ENCODE data around the gene UGT1A5. TPM values are rescaled to one million over a fixed set of nuclear protein-coding genes. Genes with fewer than 3 reads are reported as not detected.
"Not testable (repeated sequence)": the region's sequence is repeated elsewhere in the genome, so short reads cannot be mapped to it uniquely, and the experiment has no call there.

UGT1A5 gene
- total and polyA plus RNA-seq, 2 donors: 0.09 to 0.14 TPM

- 92% methylated on average over 14 of the region's 14 CpGs for WGBS
- H3K4me1 ChIP-seq (ENCODE audit: control insufficient read depth in 2 of 2, insufficient read depth in 2 of 2, low read length in 2 of 2); H3K27me3 ChIP-seq (ENCODE audit: control insufficient read depth in 2 of 2, insufficient read depth in 1 of 2, low read length in 1 of 2): not testable (repeated sequence)
Measured at GRCh38 chr2:233736868-233737653, 24.4 kb downstream of the UGT1A5 start.

GRCh38 chr2:233740870-233741269, 28.2 kb downstream of the UGT1A5 start:
- Histone ChIP-seq H3K4me3 (ENCODE audit: low read length in 2 of 2) (no peak overlapping the region), H3K27ac (ENCODE audit: low read depth in 1 of 2, low read length in 1 of 2) (no peak overlapping the region), H3K27me3 (ENCODE audit: control insufficient read depth in 2 of 2, insufficient read depth in 1 of 2, low read length in 1 of 2) (peaks cover 0 to 2% of the 10 kb centered on the region in 2 donors), H3K36me3 (ENCODE audit: control insufficient read depth in 2 of 2, insufficient read depth in 2 of 2, low read length in 1 of 2) (no peaks in the 10 kb centered on the region), H3K9me3 (ENCODE audit: control insufficient read depth in 2 of 2, insufficient read depth in 1 of 2, low read length in 1 of 2) (no peaks in the 10 kb centered on the region), H3K4me1 (ENCODE audit: control insufficient read depth in 2 of 2, insufficient read depth in 2 of 2, low read length in 2 of 2) (no peaks in the 10 kb centered on the region)
- no peak for DNase-seq (ENCODE audit: low read depth in 6 of 9, low spot score in 9 of 9)
- WGBS: 81% methylated on average over 2 of the region's 2 CpGs

More at GRCh38 chr2:233736868-233737653, 24.4 kb downstream of the UGT1A5 start:
- not testable (repeated sequence) for H3K36me3 ChIP-seq (ENCODE audit: control insufficient read depth in 2 of 2, insufficient read depth in 2 of 2, low read length in 1 of 2); H3K27ac ChIP-seq (ENCODE audit: low read depth in 1 of 2, low read length in 1 of 2); DNase-seq (ENCODE audit: low read depth in 6 of 9, low spot score in 9 of 9); H3K4me3 ChIP-seq (ENCODE audit: low read length in 2 of 2); H3K9me3 ChIP-seq (ENCODE audit: control insufficient read depth in 2 of 2, insufficient read depth in 1 of 2, low read length in 1 of 2)

- Histone ChIP-seq H3K4me3 (ENCODE audit: low read length in 2 of 2) (no peak overlapping the region), H3K4me1 (ENCODE audit: control insufficient read depth in 2 of 2, insufficient read depth in 2 of 2, low read length in 2 of 2) (no peaks in the 10 kb centered on the region), H3K27ac (ENCODE audit: low read depth in 1 of 2, low read length in 1 of 2) (no peak overlapping the region), H3K9me3 (ENCODE audit: control insufficient read depth in 2 of 2, insufficient read depth in 1 of 2, low read length in 1 of 2) (no peaks in the 10 kb centered on the region), H3K36me3 (ENCODE audit: control insufficient read depth in 2 of 2, insufficient read depth in 2 of 2, low read length in 1 of 2) (no peaks in the 10 kb centered on the region), H3K27me3 (ENCODE audit: control insufficient read depth in 2 of 2, insufficient read depth in 1 of 2, low read length in 1 of 2) (peaks cover 0 to 2% of the 10 kb centered on the region in 2 donors)
- DNase-seq (ENCODE audit: low read depth in 6 of 9, low spot score in 9 of 9): no peak
- 97% methylated on average over 45 of the region's 46 CpGs for WGBS
Measured at GRCh38 chr2:233743464-233744259, 31.0 kb downstream of the UGT1A5 start.

GRCh38 chr2:233745073-233745755, 32.5 kb downstream of the UGT1A5 start:
- 92% methylated on average over 5 of the region's 5 CpGs for WGBS
- H3K27me3 ChIP-seq (ENCODE audit: control insufficient read depth in 2 of 2, insufficient read depth in 1 of 2, low read length in 1 of 2): peaks cover 0 to 2% of the 10 kb centered on the region in 2 donors
- H3K4me1 ChIP-seq (ENCODE audit: control insufficient read depth in 2 of 2, insufficient read depth in 2 of 2, low read length in 2 of 2): no peaks in the 10 kb centered on the region
- no peaks in the 10 kb centered on the region for H3K9me3 ChIP-seq (ENCODE audit: control insufficient read depth in 2 of 2, insufficient read depth in 1 of 2, low read length in 1 of 2)
- H3K27ac ChIP-seq (ENCODE audit: low read depth in 1 of 2, low read length in 1 of 2): no peak overlapping the region
- DNase-seq (ENCODE audit: low read depth in 6 of 9, low spot score in 9 of 9): no peak
- H3K4me3 ChIP-seq (ENCODE audit: low read length in 2 of 2): no peak overlapping the region
- no peaks in the 10 kb centered on the region for H3K36me3 ChIP-seq (ENCODE audit: control insufficient read depth in 2 of 2, insufficient read depth in 2 of 2, low read length in 1 of 2)

- not testable (repeated sequence) for H3K27ac ChIP-seq (ENCODE audit: low read depth in 1 of 2, low read length in 1 of 2); H3K4me3 ChIP-seq (ENCODE audit: low read length in 2 of 2); H3K9me3 ChIP-seq (ENCODE audit: control insufficient read depth in 2 of 2, insufficient read depth in 1 of 2, low read length in 1 of 2); H3K27me3 ChIP-seq (ENCODE audit: control insufficient read depth in 2 of 2, insufficient read depth in 1 of 2, low read length in 1 of 2); DNase-seq (ENCODE audit: low read depth in 6 of 9, low spot score in 9 of 9); H3K4me1 ChIP-seq (ENCODE audit: control insufficient read depth in 2 of 2, insufficient read depth in 2 of 2, low read length in 2 of 2); H3K36me3 ChIP-seq (ENCODE audit: control insufficient read depth in 2 of 2, insufficient read depth in 2 of 2, low read length in 1 of 2)
- 95% methylated on average over 2 of the region's 2 CpGs for WGBS
Measured at GRCh38 chr2:233745838-233746237, 33.1 kb downstream of the UGT1A5 start.

GRCh38 chr2:233746475-233747282, 34.0 kb downstream of the UGT1A5 start:
- WGBS: 80% methylated on average over 10 of the region's 10 CpGs
- Histone ChIP-seq H3K9me3 (ENCODE audit: control insufficient read depth in 2 of 2, insufficient read depth in 1 of 2, low read length in 1 of 2) (peaks cover 0 to 9% of the 10 kb centered on the region in 2 donors), H3K27ac (ENCODE audit: low read depth in 1 of 2, low read length in 1 of 2) (no peak overlapping the region), H3K4me3 (ENCODE audit: low read length in 2 of 2) (no peak overlapping the region), H3K4me1 (ENCODE audit: control insufficient read depth in 2 of 2, insufficient read depth in 2 of 2, low read length in 2 of 2) (no peaks in the 10 kb centered on the region), H3K27me3 (ENCODE audit: control insufficient read depth in 2 of 2, insufficient read depth in 1 of 2, low read length in 1 of 2) (peaks cover 0 to 2% of the 10 kb centered on the region in 2 donors), H3K36me3 (ENCODE audit: control insufficient read depth in 2 of 2, insufficient read depth in 2 of 2, low read length in 1 of 2) (no peaks in the 10 kb centered on the region)
- no peak for DNase-seq (ENCODE audit: low read depth in 6 of 9, low spot score in 9 of 9)

- H3K27me3 ChIP-seq (ENCODE audit: control insufficient read depth in 2 of 2, insufficient read depth in 1 of 2, low read length in 1 of 2): peaks cover 0 to 2% of the 10 kb centered on the region in 2 donors
Measured at GRCh38 chr2:233747283-233747544, 34.5 kb downstream of the UGT1A5 start.

GRCh38 chr2:233750689-233751088, 38.0 kb downstream of the UGT1A5 start:
- not testable (repeated sequence) for H3K27me3 ChIP-seq (ENCODE audit: control insufficient read depth in 2 of 2, insufficient read depth in 1 of 2, low read length in 1 of 2); H3K36me3 ChIP-seq (ENCODE audit: control insufficient read depth in 2 of 2, insufficient read depth in 2 of 2, low read length in 1 of 2); H3K27ac ChIP-seq (ENCODE audit: low read depth in 1 of 2, low read length in 1 of 2); H3K9me3 ChIP-seq (ENCODE audit: control insufficient read depth in 2 of 2, insufficient read depth in 1 of 2, low read length in 1 of 2); DNase-seq (ENCODE audit: low read depth in 6 of 9, low spot score in 9 of 9); H3K4me3 ChIP-seq (ENCODE audit: low read length in 2 of 2); H3K4me1 ChIP-seq (ENCODE audit: control insufficient read depth in 2 of 2, insufficient read depth in 2 of 2, low read length in 2 of 2)
- 89% methylated on average over 2 of the region's 2 CpGs for WGBS

More at GRCh38 chr2:233747283-233747544, 34.5 kb downstream of the UGT1A5 start:
- no peak overlapping the region for H3K27ac ChIP-seq (ENCODE audit: low read depth in 1 of 2, low read length in 1 of 2)
- WGBS: 90% methylated on average over 6 of the region's 6 CpGs
- H3K4me1 ChIP-seq (ENCODE audit: control insufficient read depth in 2 of 2, insufficient read depth in 2 of 2, low read length in 2 of 2): no peaks in the 10 kb centered on the region
- no peak for DNase-seq (ENCODE audit: low read depth in 6 of 9, low spot score in 9 of 9)
- H3K36me3 ChIP-seq (ENCODE audit: control insufficient read depth in 2 of 2, insufficient read depth in 2 of 2, low read length in 1 of 2): no peaks in the 10 kb centered on the region
- H3K9me3 ChIP-seq (ENCODE audit: control insufficient read depth in 2 of 2, insufficient read depth in 1 of 2, low read length in 1 of 2): peaks cover 0 to 9% of the 10 kb centered on the region in 2 donors
- no peak overlapping the region for H3K4me3 ChIP-seq (ENCODE audit: low read length in 2 of 2)
